Osteocyte (in vitro differentiated cells): Measurements from ENCODE around the gene AMOTL2. TPM values are rescaled to one million over a fixed set of nuclear protein-coding genes. Genes with fewer than 3 reads are reported as not detected.

Experiments used
- DNase-seq: peaks from one replicate; pipeline ENCODE4 v3.0.0; 2021; ENCODE audit warnings: mixed read lengths; ENCODE audit not compliant: unreplicated experiment; ENCODE audit errors: extremely low spot score
- H3K27ac Mint-ChIP-seq: one replicate; pipeline ENCODE4 v1.8.0; 2021; ENCODE audit warnings: mild to moderate bottlenecking, mixed read lengths; ENCODE audit not compliant: unreplicated experiment
- H3K27me3 Mint-ChIP-seq: one replicate; pipeline ENCODE4 v1.8.0; 2021; ENCODE audit warnings: mixed read lengths; ENCODE audit not compliant: unreplicated experiment
- H3K36me3 Mint-ChIP-seq: one replicate; pipeline ENCODE4 v1.8.0; 2021; ENCODE audit warnings: mixed read lengths; ENCODE audit not compliant: unreplicated experiment
- H3K4me1 Mint-ChIP-seq: one replicate; pipeline ENCODE4 v1.8.0; 2021; ENCODE audit warnings: mixed read lengths; ENCODE audit not compliant: unreplicated experiment
- H3K4me3 Mint-ChIP-seq: one replicate; pipeline ENCODE4 v1.8.0; 2021; ENCODE audit warnings: mild to moderate bottlenecking, moderate library complexity, mixed read lengths; ENCODE audit not compliant: unreplicated experiment
- H3K9me3 Mint-ChIP-seq: one replicate; pipeline ENCODE4 v1.8.0; 2021; ENCODE audit warnings: mixed read lengths; ENCODE audit not compliant: unreplicated experiment
- total RNA-seq: library from RNA; stranded (reverse); gene quantifications from 2 replicates; pipeline ENCODE4 v1.2.1, GENCODE V29; 2021
- TF ChIP-seq, protein P1 (sequence below): fragments of 200-600 bp; sonication (generic); IDR thresholded peaks from 2 replicates; pipeline ENCODE4 v1.5.0; 2021; ENCODE audit warnings: antibody characterized with exemption, mild to moderate bottlenecking, moderate library complexity

The AMOTL2 gene
- total RNA-seq, 1 donor from 2014 or later, result 195 TPM

DNA sequence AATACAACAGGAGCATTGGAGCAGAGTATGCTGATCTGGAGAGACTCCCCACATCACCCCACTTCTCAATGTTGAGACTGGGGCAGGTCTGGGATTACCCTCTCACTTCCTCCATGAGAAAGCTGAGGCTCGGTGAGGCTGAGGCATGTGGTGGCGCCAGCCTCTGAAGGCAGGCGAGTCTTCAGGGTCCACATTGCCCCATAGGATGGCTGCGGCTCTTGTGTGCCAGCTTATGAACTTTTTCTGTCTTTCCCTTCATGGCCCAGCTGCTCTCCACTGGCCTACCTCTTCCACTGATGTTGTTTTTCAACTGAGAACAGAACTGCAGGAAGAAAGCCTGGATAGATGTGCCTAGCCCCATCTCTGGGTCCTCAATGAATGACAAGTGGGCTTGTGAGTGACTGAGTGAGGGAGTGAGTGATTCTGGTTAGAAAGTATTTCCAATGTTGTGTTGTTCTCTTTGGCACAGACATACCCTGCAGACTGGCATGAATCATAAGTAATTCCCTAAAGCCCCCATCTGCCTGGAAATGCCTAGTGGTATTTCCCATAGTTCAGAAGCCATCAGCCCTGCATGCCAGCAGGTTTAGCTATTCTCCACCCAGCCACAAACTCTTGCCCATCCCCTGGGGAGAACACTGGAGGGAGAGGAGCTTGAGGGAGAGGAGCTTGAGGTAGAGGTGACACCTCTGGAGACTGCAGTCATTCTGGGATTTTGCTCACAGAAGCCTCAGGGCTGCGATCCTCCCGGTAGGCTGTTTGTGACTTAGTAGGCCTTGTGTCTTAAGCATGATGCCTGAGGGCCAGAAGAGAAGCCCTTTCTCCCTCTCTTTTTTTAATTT lies 56.9 kb downstream of the AMOTL2 start:
- TF ChIP-seq, protein P1, sequence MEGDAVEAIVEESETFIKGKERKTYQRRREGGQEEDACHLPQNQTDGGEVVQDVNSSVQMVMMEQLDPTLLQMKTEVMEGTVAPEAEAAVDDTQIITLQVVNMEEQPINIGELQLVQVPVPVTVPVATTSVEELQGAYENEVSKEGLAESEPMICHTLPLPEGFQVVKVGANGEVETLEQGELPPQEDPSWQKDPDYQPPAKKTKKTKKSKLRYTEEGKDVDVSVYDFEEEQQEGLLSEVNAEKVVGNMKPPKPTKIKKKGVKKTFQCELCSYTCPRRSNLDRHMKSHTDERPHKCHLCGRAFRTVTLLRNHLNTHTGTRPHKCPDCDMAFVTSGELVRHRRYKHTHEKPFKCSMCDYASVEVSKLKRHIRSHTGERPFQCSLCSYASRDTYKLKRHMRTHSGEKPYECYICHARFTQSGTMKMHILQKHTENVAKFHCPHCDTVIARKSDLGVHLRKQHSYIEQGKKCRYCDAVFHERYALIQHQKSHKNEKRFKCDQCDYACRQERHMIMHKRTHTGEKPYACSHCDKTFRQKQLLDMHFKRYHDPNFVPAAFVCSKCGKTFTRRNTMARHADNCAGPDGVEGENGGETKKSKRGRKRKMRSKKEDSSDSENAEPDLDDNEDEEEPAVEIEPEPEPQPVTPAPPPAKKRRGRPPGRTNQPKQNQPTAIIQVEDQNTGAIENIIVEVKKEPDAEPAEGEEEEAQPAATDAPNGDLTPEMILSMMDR, result no peak
- no peaks in the 10 kb centered on the region for H3K9me3 Mint-ChIP-seq
- H3K4me3 Mint-ChIP-seq, result no peak overlapping the region
- peaks cover 67% of the 10 kb centered on the region for H3K4me1 Mint-ChIP-seq
- H3K27ac Mint-ChIP-seq, result peak overlapping the region; percentile 91
- DNase-seq, result no peak
- H3K27me3 Mint-ChIP-seq, result no peaks in the 10 kb centered on the region
- no peaks in the 10 kb centered on the region for H3K36me3 Mint-ChIP-seq

DNA sequence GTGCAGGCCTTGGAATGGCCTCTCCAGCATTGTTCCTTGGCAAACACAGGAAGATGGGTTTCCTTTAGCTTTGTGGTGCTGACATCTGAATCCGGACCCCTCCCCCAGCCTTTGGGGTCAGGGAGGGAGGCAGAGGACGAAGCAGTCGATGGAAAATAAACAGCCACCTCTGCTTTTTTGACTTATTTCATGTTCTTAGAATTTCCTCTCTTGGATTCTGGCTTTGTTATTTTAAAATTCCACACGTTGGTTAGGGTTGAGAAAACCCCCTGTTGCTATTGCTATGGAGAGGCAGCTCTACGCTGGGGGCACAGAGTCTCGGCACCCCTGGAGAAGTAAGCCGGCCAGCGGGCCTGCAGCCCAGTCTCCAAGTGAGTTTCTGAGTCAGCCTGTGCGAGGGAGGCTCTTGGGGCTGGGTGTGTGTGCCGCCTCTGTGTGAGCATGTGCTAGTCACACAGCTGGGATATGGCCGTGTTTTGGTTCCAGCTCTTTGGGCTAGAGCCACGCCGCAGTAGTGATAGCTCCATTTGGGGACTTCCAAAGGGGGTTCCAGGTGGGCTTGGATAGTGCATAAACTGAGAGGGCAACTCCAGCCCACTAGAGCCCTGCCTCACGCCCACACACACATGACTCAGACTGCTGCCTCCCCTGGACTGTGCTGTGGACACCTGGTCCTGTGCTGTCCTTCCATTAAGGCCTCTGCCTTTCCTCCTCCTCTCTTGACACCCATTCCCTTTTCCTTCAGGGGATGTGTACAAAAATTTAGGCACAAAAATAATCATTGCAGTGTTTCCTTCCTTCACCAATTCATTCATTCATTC lies 58.8 kb downstream of the AMOTL2 start:
- Mint-ChIP-seq H3K27me3 (no peaks in the 10 kb centered on the region), H3K9me3 (no peaks in the 10 kb centered on the region), H3K27ac (peak overlapping the region; percentile 91), H3K36me3 (no peaks in the 10 kb centered on the region), H3K4me3 (no peak overlapping the region), H3K4me1 (peaks cover 73% of the 10 kb centered on the region)
- TF ChIP-seq, protein P1, result no peak
- DNase-seq, result peak; percentile 94

DNA sequence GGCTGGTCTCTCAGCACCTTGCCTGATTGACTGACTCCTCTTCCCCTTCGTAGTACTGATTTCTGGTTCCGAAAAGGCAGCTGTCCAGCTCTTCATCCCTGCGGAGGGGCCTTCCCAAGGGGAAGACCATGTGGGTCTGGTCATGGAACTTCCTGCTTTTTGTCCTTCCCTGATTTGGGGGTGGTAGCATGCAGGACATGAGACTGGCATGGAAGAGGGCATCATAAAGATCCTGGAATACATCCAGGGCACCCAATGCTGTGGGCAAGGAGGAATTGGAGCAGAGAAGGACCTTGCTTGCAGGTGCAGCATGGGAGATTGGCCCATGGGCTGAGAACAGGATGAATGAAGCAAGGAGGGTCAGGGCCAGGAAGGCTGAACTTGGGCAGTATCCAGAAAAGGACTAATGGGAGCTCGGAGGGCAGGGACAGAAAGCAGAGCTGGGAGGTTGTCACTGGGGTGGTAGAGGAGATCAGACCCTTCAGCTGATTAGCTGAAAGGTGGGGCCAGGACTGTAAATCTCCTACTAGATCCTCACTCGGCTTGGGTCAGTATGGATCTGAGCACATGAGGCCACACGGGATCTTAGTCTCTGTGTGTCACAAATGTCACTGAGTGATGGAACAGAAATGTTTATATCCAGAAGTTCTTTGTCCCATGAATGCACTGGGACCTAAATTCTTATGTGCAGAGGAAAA lies 59.5 kb downstream of the AMOTL2 start:
- TF ChIP-seq, protein P1, result no peak
- no peak for DNase-seq
- H3K27ac Mint-ChIP-seq, result peak overlapping the region; percentile 91
- no peaks in the 10 kb centered on the region for H3K9me3 Mint-ChIP-seq
- H3K36me3 Mint-ChIP-seq, result no peaks in the 10 kb centered on the region
- no peaks in the 10 kb centered on the region for H3K27me3 Mint-ChIP-seq
- peaks cover 77% of the 10 kb centered on the region for H3K4me1 Mint-ChIP-seq
- peak overlapping the region; percentile 1 for H3K4me3 Mint-ChIP-seq

DNA sequence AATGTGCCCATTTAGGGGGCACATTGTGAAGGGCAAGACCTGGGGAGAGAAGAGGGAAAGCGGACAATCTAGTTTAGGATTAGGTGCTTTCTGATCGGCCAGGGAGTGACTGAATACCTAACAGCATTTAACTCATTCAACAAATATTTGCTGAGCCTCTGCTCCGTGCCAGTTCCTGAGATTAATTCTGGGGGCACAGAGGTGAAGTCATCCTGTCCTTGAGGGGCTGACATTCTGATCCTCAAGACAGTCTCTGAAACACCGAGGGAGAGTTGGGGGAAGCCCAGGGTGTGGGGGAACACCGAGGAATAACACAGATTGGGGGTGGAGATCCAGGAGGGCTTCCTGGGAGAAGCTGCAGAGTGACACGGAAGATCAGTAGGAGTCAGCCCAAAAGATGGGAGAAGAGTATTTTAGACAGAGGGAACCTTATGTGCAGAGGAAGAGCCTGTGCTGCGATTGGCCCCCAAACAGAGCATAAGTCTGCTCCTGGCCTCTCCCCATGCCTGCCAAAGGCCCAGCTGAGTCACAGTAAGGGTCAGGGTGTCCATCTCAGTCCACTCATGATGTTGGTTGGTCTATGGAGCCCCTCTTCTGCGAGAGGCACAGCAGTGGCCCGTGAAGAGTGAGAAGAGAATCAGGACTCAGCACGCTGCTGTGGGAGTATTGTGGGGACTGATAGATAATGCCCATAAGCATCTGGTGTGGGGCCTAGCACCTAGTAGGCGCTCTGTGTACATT lies 60.2 kb downstream of the AMOTL2 start:
- TF ChIP-seq, protein P1, result no peak
- Mint-ChIP-seq H3K27me3 (no peaks in the 10 kb centered on the region), H3K9me3 (no peaks in the 10 kb centered on the region), H3K36me3 (no peaks in the 10 kb centered on the region), H3K4me3 (peak overlapping the region; percentile 61), H3K4me1 (peaks cover 84% of the 10 kb centered on the region), H3K27ac (peak overlapping the region; percentile 91)
- no peak for DNase-seq
